Suppressor macrophage treated with lipopolysaccharide for 4 hours (primary cell): ENCODE data around the gene ERBB2.
"Not testable (repeated sequence)": the region's sequence is repeated elsewhere in the genome, so short reads cannot be mapped to it uniquely, and the experiment has no call there.

Experiments used
- DNase-seq: peaks from one replicate; pipeline ENCODE4 v3.0.0-alpha.2; 2020

Gene ERBB2

DNA sequence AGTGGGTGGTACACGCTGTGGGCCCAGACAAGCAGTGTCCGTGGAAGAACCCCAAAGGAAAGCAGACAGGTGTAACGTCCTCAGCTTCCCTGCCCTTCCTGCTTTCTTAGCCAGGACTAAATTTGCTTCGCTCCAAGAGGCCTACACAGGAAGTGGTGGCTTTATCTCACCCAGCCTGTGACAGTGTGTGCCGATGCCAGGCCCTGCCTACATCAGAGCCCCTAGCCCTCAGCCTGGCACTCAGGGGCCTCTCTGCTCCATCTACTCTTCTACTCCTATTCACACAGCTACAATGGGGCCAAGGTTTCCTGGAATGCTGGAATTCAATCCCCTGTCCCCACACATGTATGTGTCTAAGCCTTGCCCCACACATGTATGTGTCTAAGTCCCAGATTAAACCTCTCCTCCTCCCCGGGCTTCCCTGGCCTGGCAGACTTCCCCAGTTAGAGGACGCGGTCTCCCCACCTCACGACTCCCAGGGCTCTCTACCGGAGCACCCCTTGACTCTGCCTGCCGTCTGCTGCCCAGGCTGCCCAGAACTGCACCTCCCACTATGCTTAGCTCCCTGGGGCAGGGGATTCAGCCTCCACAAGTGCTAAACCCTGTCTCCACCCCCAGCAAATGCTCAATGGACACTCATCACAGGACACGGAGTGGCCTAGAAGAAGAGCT is 20.2 kb upstream of the ERBB2 start:
- no peak for DNase-seq

DNA sequence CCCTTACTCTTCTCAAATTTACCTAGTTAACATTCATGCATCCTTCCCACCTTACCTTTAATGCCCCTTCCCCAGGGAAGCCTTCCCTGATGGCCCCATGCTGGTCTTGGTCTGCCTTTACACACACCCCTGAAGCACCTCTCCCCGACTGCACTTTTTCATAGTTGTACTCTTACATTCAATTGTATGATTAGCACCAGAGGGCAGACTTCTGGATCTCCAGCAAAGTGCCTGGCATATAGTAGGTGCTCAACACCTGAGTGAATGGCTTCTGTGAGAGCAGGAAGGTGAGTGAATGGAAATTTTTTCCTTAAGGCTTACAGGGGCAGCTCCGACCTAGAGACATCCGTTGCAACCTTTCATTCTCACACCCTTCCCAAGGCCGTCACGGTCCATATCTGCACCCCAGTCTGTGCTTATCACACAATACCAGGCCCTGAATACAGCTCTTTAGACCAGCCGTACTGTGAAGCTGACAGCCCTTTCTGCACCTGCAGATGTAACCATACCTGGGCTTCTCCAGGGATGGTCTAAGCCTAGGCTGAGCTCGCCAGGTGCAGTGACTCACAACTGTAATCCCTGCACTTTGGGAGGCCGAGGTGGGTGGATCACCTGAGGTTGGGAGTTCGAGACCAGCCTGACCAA is 16.4 kb upstream of the ERBB2 start:
- no peak for DNase-seq

DNA sequence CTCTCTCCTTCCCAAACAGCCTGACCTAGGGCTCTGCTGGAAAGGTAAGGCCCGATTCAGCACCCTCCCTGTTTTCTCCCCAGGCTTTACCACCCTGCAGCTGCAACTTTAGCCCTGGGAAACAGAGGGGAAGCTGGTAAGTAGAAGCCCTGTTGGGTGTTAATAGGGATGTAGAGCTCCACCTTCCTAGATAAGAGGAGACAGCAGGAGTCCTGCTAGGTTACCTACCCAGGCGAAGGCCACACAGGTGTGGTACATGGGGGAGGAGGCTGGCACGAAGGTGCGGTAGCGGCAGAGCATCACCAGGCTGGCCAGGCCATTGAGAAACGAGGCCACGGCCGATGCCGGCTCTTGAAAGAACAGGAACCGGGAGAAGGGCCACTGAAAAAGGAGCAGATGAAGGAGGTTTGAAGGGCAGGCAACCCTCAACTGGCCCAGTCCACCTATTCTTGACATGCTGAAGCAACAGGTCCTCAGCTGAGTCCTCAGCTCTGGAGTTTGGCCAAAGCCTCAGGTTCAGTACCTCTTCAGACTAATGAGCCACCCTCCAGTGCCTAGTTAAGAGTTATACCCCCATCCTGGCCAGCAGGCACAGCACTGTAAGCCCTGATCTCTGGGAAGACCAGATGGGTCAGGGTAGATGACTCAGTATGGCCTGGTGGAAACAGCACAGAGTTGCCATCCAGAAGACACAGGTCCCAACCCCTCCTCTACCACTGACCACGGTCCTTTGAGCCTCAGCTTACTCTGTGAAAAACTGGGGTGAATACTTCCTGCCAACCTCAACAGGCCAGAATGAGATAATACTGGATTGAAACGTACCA is 15.3 kb upstream of the ERBB2 start:
- DNase-seq, result no peak

DNA sequence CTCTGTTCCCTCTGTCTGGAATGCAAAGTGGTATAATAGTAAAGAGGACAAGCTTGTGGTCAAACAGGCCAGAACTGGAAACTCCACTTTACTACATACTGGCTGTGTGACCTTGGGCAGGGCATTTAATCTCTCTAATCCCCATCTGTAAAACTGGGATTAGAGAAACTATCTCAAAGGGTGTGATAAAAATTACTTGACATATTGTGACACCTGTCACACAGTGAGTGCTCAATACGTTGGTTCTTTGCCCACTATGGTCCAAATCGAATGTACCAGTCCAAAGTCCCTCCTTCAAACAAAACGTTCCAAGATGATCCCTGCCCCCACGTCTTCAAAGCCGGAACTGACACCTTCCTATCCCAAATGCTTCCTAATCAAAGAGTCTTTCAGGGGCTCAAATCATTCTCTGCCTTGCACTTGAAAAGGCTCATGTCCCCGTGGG is 12.7 kb upstream of the ERBB2 start:
- no peak for DNase-seq

DNA sequence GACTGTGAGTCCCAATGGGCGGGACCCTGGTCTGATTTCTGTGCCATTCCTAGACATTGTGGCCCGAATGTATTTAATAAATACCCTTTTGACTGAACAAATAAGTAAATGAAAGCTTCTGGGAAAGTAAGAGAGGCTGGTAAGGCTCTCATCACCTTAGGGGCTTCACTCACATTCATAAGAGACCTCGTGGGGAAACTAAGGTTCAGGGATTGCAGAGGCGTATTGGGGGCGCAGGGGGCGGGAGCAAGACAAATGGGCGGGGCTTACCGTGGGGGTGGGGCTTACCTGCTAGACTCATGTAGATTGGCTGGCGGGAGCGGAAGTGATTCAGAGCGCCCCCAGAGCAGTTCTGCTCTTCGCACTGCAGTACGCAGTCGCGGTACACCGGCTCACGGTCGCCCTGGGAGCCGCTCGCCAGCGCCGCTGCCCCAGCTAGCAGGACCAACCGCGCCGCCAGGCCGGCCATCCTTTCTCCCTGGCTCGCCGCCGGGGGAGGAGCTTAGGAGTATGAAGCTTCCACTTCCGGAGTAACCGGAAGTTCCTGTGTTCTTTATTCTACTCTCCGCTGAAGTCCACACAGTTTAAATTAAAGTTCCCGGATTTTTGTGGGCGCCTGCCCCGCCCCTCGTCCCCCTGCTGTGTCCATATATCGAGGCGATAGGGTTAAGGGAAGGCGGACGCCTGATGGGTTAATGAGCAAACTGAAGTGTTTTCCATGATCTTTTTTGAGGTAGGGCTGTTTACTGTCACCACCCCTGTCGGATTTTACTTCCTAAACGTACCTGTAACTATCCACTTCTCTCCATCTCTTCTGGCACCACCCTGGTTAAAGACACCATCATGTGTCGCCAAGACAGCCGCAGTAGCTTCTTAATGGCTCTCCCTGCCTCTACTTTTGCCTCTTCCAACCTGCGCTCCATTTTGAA is 12.1 kb upstream of the ERBB2 start, which contains the start of gene PGAP3:
Gene PGAP3, minus strand, starts transcription at position 512 of the 929 bp plus-strand sequence. Its CDS starts 43 bp downstream, at position 469.
- peak; percentile 86 for DNase-seq

DNA sequence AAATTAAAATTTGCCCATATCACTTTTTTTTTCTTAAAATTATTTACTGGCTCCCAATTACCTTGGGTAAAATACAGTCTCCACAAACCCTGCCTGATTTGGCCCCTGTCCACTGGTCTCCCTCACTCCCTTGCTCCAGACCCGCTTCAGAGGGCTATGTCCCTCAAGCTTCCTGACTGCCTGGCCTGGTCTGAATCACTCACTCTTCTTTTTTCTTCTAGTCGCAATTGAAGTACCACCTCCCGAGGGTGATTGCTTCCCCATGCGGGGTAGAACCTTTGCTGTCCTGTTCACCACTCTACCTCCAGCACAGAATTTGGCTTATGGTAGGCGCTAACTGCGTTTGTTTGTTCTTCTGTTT is 11.4 kb upstream of the ERBB2 start:
- no peak for DNase-seq

DNA sequence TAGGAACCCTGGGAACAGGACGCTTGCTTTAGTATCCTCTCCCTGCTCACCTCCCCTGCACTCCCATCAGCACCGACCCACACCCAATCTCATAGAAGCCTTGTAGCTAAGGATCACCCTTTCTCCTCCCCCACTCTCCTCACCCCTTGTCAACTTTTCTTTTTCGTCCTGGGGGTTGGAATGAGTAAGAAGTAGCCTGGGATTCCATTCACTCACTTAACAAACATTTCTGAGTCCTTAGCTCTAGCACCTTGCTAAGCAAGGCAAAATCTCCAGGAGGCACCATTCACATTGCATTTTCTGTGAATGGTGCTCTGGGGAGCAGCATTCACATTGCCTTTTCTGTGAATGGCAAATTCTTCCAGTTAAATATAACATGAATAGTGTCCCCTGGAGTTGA is 10.9 kb upstream of the ERBB2 start:
- no peak for DNase-seq

DNA sequence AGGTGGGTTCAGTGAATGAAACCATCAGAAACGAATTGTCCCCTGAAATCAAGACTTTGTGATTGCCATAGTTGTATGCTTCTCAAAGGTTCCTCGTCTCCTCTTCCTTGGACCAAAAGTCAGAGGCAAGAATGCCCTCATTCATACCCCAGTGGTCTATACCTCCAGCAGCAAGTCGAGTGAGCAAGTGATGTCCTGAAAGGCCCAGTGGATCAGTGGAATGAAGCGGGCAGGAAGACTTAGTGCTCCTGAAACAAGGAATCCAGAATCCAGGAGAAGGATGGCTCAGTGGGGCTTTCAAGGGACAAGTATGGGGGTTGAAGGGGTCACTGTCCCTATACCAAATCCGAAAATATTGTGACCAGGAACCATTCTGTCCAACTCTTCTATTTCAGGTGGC is 5.3 kb upstream of the ERBB2 start:
- DNase-seq, result no peak

DNA sequence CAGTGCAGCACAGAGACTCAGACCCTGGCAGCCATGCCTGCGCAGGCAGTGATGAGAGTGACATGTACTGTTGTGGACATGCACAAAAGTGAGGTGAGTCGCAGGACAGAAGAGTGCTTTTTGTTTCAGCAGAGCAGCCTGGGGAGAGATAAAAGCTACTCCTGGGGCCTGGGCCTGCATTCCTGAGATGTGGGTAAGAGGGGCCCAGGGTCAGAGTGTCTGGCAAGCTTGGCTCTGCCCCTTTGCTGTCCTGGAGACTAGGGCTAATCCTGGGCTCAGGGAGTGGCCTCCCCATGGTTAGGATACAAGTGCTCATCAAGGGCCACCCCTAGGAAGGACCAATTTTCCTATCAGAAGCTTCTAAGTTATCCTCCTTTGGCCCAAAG is 4.8 kb upstream of the ERBB2 start:
- no peak for DNase-seq

DNA sequence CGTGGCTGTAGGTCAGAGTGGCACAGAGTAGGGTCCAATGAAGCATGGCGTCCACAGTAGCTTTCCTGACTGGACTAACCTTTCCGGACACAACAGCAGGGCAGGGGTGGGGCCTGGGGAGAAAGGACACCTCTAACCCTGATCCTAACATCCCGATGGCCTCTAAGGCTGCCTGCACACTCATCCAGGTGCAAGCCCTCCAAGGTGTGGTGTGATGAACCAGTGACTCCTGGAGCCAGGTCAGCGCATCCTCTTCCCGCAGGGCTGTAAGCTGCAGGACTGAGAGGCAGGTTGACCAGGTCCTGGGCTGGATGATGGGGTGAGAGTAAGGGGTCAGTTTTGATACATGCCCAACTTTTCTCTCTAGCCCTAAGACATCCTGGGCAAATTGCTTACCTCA is 3.1 kb upstream of the ERBB2 start:
- no peak for DNase-seq

DNA sequence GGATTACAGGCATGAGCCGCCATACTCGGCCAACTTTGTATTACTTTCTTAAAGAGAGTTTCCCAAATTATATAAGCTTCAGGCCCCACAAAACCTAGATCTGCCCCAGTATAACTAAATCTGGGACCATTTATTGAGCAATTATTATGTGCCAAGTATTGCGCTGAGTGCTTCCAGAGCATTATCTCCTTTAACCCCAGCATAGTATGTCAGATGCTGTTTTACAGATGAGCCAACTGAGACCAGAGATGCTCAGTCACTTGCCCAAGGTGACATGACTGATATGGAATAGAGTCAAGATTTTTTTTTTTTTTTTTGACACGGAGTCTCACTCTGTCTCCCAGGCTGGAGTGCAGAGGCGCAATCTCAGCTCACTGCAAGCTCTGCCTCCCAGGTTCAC is 1.9 kb upstream of the ERBB2 start:
- DNase-seq, result no peak

DNA sequence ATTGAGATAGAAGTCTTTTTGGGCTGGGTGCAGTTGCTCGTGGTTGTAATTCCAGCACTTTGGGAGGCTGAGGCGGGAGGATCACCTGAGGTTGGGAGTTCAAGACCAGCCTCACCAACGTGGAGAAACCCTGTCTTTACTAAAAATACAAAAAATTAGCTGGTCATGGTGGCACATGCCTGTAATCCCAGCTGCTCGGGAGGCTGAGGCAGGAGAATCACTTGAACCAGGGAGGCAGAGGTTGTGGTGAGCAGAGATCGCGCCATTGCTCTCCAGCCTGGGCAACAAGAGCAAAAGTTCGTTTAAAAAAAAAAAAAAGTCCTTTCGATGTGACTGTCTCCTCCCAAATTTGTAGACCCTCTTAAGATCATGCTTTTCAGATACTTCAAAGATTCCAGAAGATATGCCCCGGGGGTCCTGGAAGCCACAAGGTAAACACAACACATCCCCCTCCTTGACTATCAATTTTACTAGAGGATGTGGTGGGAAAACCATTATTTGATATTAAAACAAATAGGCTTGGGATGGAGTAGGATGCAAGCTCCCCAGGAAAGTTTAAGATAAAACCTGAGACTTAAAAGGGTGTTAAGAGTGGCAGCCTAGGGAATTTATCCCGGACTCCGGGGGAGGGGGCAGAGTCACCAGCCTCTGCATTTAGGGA is 577 bp upstream of the ERBB2 start:
- DNase-seq, result not testable (repeated sequence)

DNA sequence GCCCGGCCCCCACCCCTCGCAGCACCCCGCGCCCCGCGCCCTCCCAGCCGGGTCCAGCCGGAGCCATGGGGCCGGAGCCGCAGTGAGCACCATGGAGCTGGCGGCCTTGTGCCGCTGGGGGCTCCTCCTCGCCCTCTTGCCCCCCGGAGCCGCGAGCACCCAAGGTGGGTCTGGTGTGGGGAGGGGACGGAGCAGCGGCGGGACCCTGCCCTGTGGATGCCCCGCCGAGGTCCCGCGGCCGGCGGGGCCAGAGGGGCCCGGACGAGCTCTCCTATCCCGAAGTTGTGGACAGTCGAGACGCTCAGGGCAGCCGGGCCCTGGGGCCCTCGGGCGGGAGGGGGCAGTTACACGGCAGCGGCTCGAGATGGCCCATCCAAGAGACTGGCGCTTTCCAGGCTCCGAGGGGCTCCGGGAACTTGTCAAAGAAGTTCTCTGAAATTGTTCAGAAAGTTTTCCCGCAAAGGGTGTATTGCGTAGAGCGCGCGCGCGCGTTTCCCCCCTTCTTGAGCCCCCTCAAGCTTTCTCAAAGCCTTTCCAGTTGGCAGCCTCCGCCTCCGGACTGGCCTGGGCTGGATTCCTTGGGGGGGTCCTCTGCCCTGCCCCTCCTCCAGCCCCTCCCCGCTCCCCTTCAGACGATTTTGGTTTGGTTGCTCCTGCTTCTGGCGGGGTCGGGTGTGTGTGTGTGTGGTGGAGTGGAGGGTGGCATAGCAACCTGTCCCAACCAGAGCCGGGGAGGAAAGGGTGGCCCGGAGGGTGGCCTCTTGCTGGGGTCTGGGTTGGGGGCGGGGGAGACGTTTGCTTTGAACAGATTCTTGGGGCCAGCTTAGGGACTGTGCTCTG is 504 bp downstream of the ERBB2 start:
- DNase-seq, result no peak

DNA sequence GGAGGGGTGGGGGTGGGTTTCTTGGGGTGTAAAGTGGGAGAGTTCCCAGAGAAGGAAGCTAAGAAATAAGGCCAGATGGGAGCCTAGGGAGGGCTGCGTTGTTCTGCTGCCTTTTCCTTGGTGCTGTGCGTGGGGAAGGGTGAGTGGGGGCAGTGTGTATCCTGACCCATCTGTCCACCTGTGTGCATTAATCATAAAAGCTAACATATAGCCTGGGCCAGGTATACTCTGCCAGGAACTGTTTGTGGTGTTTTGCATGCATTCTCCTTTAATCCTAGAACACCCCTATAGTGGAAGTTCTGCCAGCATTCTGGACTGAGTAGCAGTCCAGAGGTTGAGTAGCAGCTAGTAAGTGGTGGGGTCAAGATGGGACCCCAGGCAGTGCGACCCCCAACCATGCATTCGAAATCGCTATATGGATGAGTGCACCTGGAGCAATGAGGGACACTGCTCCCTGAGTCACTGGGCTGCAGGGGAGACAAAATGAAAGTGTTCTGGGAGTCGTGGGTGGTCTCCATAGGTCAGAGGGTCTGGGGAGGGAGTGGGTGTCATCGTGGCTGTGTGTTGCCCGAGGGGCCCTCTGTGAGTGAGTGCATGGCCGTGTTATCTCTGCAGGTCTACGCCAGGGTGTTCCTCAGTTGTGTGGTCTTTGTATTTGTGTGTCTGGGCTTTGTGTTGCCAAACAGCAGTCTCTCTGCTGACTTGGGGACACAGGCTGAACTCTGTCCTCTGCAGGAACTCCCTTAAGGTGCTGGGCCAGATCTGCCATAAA is 1.3 kb downstream of the ERBB2 start:
- no peak for DNase-seq

DNA sequence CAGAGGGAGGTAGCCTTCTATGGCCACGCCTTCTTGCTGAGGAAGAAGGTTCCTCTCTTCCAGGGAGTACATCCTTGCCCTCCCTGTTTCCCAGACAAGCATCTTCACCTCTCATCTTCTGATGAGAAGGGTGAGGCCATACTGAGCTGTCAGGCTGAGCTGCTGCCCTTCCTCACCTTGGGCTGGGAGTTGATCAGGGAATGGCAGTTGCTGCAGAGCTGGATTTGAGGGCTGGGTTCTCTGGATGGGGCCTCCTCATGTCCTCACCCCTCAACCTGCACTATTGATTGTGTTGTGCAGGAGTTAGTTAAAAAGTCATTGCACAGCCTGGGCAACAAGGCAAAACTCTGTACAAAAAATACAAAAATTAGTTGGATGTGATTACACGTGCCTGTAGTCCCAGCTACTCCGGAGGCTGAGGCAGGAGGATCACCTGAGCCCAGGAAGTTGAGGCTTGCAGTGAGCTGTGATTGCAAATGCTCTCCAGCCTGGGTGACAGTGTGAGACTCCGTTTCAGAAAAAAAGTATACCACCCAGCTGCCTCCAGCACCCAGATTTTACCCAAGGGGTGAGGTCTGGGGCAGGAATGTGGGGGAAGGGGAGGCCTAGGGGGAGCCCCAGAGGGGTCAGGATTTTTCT is 2.0 kb downstream of the ERBB2 start:
- DNase-seq, result no peak

DNA sequence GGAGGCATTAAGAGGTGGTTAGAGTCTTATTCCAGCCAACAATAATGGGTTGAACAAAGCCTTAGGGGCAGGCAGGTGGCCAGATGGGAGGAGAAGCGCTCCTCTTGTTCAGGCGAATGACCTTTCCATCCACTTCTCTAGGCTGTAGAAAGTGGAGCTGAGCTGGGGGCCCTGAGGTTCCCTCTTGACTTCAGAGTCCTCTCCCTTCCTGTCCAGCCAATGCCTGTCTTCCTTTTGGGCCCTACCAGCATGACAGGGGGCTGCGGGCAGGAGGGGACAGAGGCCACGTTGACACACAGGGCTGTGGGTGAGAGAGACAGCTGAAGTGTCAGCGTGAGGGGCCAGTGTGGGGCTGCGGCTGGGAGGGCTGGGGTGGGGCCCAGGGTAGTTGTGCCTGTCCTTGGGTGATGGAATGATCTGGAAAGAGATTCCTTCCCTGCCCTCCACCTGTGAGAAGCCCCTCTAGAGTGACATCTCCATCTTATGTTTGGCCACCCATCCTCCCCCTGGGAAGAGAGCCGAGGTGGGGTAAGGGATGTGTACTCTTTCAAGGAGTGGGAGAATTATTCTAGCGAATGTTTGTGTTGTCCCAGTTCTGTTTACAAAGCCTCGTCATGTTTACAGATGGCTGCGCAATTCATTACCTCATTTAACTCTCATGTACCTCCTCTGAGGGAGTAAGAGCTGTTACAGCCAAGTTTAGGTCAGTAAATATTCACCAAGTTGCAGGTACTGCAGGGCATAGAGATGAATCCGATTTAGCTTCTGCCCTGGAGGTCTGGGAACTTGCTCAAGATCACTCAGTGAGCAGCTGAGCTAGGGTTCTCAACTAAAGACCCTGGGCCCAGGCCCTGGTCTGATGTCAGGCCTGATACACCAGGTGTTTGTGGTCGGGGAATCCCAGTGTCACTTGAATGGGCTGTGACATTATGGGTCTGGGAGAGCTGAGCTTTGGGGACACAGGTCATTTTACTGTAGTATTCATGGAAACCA is 3.3 kb downstream of the ERBB2 start:
- no peak for DNase-seq

DNA sequence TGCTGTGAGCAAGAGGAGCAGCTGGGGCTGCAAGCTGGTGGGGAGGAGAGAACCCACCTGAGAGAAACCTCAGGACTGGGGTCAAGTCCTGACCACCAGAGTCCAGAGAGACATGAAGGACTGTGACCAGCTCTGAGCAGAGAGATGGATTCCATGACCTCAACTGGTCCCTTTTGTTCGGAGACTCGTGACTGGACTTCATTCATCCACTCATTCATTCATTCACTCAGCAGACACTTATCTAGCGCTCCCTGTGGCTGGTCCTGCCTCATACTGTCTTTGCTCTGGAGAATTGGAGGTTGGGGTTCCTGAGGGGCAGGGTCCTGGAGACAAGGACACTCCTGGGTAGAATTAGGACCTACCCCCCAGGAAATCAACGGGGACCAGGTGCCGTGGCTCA is 4.0 kb downstream of the ERBB2 start:
- no peak for DNase-seq

DNA sequence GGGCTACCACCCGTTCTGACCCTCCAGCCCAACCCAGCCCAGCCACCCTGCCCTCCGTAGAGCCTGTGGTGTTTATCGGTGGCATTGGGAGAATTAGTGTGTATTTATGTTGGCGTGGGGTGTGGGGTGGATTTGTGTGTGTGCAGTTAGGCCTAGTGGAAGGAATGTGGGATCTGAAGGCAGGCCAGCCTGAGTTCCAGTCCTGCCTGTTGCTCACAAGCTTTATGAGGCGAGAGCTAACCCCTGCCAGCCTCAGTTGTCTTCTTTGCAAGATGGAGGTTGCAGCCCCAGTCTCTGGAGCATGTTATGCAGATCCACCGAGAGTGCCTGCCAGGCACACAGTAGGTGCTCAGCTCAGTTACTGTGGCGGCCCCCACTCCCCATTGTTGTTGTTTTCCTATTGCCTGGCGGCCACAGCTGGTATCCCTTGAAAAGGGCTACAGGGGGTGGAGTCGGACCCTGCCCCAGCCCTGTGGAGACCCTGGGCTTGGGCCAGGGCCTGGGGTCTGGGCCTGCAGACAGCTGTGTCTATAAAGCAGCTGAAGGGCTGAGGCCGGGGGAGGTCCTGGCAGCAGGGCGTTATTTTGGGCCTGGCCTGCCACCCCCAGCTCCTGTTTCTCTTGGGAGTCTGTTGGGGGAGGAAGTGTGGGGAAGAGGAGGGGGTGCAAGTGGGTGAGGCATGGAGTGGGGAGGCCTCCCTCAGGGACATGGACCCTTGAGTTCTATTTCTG is 5.1 kb downstream of the ERBB2 start:
- no peak for DNase-seq
